Lower leg skin (tissue), 4 donors: ENCODE results near the gene SPAG17. TPM values are rescaled to one million over a fixed set of nuclear protein-coding genes. Genes with fewer than 3 reads are reported as not detected.

Experiments
- DNase-seq, 2 donors: peaks; one replicate each; pipeline ENCODE4 v3.0.0-alpha.2; 2019; ENCODE audit warnings: low spot score in 2 of 2
- H3K4me3 ChIP-seq: fragments of 200-600 bp; sonication (generic); 2 replicates; pipeline ENCODE4 v1.5.1; 2017; ENCODE audit warnings: mild to moderate bottlenecking, low read depth; ENCODE audit not compliant: poor library complexity, severe bottlenecking
- POLR2A ChIP-seq, 2 donors: fragments of 450-650 bp; IDR thresholded peaks; one replicate each; pipeline ENCODE4 v1.6.1; 2016 to 2017; ENCODE audit warnings: antibody characterized with exemption in 2 of 2, mild to moderate bottlenecking in 1 of 2, moderate library complexity in 1 of 2
- WGBS, 2 donors: methylation state at CpG; one replicate each; pipeline ENCODE4 v1.1.5; 2018; 5-methylcytosine and 5-hydroxymethylcytosine counted together
- intact Hi-C: fragments of 100-400 bp; cut with DNase I; formaldehyde crosslinking; loops from one replicate; pipeline ENCODE4 v1.15.0; 2023; ENCODE audit warnings: low total_unique reads
- total RNA-seq, 4 donors: library from RNA; depleted of rRNA; stranded (reverse); fragments of >200 nt; gene quantifications; one replicate each; pipeline ENCODE4 v1.1.0, GENCODE V29; 2016
- TF ChIP-seq, protein P1 (sequence below), 3 donors: fragments of 450-650 bp; IDR thresholded peaks; one replicate each; pipeline ENCODE4 v1.5.1; 2016; ENCODE audit warnings: antibody characterized with exemption in 3 of 3, mild to moderate bottlenecking in 3 of 3, moderate library complexity in 2 of 3

The SPAG17 gene
- total RNA-seq, 4 donors from 2014 or later = 3.3 to 7.9 TPM; not detected in 2

DNA sequence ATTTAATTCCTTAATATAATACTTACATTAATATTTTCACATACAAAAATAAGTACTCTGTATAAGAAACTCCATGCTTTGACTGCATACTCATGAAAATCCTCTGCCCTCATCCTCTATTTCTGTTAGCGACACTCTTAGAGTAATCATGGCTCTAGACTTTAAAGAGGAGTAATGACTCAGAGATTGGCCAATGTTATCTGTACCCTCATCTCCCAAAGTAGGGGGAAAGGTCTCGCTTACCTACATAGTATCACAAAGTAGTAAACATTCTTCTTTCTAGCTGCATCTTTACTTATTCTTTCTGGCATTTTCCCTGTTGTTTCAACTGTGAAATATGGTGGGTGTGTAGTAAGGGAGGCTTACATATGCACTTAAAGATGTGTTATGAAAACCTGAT, 29.8 kb upstream of the SPAG17 start:
- H3K4me3 ChIP-seq = no peak overlapping the region
- intact Hi-C loops = no loop called here
- TF ChIP-seq POLR2A (IDR thresholded peaks at IDR 0.05) = no peak
- TF ChIP-seq, protein P1, sequence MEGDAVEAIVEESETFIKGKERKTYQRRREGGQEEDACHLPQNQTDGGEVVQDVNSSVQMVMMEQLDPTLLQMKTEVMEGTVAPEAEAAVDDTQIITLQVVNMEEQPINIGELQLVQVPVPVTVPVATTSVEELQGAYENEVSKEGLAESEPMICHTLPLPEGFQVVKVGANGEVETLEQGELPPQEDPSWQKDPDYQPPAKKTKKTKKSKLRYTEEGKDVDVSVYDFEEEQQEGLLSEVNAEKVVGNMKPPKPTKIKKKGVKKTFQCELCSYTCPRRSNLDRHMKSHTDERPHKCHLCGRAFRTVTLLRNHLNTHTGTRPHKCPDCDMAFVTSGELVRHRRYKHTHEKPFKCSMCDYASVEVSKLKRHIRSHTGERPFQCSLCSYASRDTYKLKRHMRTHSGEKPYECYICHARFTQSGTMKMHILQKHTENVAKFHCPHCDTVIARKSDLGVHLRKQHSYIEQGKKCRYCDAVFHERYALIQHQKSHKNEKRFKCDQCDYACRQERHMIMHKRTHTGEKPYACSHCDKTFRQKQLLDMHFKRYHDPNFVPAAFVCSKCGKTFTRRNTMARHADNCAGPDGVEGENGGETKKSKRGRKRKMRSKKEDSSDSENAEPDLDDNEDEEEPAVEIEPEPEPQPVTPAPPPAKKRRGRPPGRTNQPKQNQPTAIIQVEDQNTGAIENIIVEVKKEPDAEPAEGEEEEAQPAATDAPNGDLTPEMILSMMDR (IDR thresholded peaks at IDR 0.05) = no peak
- WGBS, 2 donors = 72 to 75% methylated on average over 2 of the region's 2 CpGs
- no peak for DNase-seq

DNA sequence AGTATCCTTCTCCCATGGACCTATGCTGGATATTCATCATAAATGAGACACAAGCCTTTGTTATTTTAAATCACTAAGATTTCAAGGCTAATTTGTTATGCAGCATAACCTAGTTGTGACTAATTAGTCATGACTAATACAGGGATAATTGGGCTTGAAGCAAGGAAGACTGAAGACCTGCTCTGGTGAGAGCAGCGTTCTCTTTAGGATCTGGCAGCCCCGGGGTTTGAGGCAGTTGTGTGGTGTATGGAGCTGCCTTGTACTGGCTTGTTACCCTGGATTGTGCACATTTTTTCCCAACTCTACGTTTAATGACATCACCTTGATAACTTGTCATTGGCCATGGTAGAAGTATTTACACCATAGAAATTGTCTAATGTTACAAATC, 25.7 kb upstream of the SPAG17 start:
- TF ChIP-seq POLR2A (IDR thresholded peaks at IDR 0.05) = no peak
- TF ChIP-seq, protein P1 (IDR thresholded peaks at IDR 0.05) = no peak
- no peak overlapping the region for H3K4me3 ChIP-seq
- intact Hi-C loops = no loop called here
- WGBS, 2 donors = 47 to 65% methylated on average over 3 of the region's 3 CpGs
- no peak for DNase-seq

- 89 to 94% methylated on average over 1 of the region's 1 CpG for WGBS, 2 donors
- TF ChIP-seq, protein P1 (IDR thresholded peaks at IDR 0.05) = no peak
- TF ChIP-seq POLR2A (IDR thresholded peaks at IDR 0.05) = no peak
- intact Hi-C loops = no loop called here
Observed at GRCh38 chr1:118210051-118210722, 25.2 kb upstream of the SPAG17 start.

DNA sequence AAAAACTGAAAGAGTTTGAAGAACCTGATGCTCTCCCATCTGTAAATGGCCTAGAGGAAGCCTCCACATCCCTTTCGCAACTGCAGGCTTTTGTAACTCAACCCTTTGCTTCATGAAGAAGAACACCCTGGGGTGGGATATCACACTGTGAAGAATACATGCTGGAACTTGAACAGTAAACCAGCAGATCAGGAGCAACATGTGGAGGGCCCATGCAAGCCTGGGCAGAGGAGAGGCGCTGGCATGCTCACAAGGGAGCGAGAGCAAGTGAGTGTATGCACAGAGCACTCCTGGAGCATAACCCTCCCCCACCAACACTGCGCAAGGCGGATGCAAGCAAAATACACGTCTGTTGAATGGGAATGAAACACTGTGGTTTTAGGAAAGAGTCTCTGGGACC, 24.6 kb upstream of the SPAG17 start:
- H3K4me3 ChIP-seq = no peak overlapping the region
- intact Hi-C loops = no loop called here
- DNase-seq = peak; percentile 74 to 88
- 47 to 55% methylated on average over 6 of the region's 6 CpGs for WGBS, 2 donors
- TF ChIP-seq, protein P1 (IDR thresholded peaks at IDR 0.05) = no peak
- no peak for TF ChIP-seq POLR2A (IDR thresholded peaks at IDR 0.05)

More at GRCh38 chr1:118210051-118210722, 25.2 kb upstream of the SPAG17 start:
- no peak for DNase-seq
- no peak overlapping the region for H3K4me3 ChIP-seq

DNA sequence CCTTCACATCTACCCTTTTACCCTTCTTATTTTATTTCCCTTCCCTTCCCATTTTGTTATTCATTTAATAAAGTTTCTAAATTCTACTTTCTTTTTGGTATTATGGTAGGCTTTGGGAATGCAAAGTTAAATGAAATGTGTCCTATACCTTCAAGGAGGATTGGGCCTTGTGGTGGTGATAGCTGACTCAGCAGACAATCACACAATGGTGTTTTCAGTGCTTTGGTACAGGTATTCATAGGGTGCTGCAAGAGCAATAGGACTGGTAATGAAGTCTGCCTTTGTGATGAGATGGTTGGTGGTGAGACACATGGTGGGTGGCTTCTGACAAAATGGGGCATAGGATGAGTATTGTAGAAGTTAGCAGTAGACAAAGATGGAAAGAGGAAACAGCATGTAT, 21.9 kb upstream of the SPAG17 start:
- TF ChIP-seq, protein P1 (IDR thresholded peaks at IDR 0.05) = no peak
- H3K4me3 ChIP-seq = no peak overlapping the region
- intact Hi-C loops = no loop called here
- DNase-seq = no peak

- intact Hi-C loops = no loop called here
- DNase-seq = peak in 1 of 2 donors; percentile 35
- no peak for TF ChIP-seq POLR2A (IDR thresholded peaks at IDR 0.05)
- no peak overlapping the region for H3K4me3 ChIP-seq
Observed at GRCh38 chr1:118204648-118205047, 19.6 kb upstream of the SPAG17 start.
